ENCODE results near the gene ZNF189.

- TF ChIP-seq CTCF (IDR thresholded peaks at IDR 0.05; ENCODE audit: low read depth, low read length), result no peak
- no peak for TF ChIP-seq EZH2phosphoT487 (IDR thresholded peaks at IDR 0.05; ENCODE audit: low read depth)
Observed at GRCh38 chr9:101455656-101456240, 57.1 kb downstream of the ZNF189 start.

Data from OCI-LY3 (cell line).